LNCAP (cell line): ENCODE results near the gene FANK1.

Experiments
- TF ChIP-seq, protein P1 (sequence below): fragments of 450-650 bp; IDR thresholded peaks from 2 replicates; pipeline ENCODE4 v1.5.1; 2017; ENCODE audit warnings: mild to moderate bottlenecking

The FANK1 gene

DNA sequence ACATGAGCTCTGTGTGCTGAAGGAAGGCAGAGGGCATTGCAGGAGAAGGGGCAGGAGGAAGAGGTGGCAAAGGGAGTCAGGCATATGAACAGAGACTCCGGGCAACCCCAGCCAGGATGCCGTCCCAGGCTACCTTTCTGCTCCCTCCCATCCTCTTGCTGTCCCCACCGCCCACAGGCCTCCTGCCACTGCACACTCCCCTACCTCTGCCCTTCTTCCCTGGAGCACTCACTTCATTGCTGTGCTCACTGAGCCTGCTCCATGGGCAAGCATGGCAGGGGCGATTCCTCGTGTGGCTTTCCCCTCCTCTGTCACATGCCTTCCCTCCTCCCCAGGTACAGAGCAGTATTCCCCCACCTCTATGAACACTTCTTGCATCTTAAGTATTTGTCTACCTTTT is 93.4 kb downstream of the FANK1 start:
- TF ChIP-seq, protein P1, sequence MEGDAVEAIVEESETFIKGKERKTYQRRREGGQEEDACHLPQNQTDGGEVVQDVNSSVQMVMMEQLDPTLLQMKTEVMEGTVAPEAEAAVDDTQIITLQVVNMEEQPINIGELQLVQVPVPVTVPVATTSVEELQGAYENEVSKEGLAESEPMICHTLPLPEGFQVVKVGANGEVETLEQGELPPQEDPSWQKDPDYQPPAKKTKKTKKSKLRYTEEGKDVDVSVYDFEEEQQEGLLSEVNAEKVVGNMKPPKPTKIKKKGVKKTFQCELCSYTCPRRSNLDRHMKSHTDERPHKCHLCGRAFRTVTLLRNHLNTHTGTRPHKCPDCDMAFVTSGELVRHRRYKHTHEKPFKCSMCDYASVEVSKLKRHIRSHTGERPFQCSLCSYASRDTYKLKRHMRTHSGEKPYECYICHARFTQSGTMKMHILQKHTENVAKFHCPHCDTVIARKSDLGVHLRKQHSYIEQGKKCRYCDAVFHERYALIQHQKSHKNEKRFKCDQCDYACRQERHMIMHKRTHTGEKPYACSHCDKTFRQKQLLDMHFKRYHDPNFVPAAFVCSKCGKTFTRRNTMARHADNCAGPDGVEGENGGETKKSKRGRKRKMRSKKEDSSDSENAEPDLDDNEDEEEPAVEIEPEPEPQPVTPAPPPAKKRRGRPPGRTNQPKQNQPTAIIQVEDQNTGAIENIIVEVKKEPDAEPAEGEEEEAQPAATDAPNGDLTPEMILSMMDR = no peak

DNA sequence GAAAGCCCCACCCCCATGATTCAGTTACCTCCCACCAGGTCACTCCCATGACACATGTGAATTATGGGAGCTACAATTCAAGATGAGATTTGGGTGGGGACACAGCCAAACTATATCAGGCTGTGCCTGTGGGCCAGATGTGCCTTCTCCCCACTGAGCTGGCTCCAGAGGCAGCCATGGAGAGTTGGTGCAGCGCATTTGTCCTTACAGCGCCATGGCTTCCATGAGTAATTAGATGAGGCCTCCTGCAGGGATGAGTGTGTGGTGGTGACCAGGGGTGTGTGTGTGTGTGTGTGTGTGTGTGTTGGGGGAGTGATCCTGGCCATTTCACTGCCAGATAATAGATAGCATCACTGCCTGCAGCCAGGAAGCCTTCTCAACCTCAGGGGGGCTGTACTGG is 94.6 kb downstream of the FANK1 start:
- TF ChIP-seq, protein P1 = no peak

DNA sequence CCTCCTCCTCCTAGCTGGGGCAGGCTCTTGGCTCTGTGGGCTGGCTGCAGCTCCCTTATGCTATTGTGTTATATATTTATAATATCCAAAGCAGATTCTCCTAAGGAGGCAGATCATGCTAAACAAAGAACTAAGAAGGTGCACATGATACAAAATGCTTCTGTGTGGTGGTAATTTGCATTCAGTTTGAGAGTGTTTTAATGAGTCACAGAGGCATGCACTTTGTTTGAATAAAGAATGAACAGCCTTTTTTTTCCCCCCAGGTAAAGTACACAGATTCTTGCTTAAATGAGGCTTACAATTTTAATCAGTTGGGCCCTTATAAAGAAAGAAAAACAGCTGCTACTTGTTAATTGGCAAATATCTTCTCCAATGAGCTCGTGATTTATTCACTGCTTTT is 95.0 kb downstream of the FANK1 start:
- TF ChIP-seq, protein P1 = no peak

DNA sequence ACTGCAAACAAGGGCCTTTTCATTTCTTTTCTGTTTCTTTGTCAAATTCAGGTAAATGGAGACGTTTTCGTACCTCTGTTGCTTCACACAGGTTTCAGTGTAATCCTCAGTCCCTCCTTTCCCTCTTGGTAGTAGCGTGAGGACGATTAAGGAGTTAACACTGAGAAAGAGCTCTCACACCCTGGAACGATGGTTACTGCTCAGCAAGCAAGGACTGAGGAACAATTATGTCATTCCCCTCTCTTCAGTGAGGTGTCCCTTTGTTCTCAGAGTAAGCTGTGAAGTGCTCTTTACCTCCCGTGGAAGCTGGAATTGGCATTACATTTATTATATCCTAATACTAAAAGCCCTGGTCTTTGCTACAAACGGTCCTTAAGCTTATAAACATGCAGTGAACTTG is 95.9 kb downstream of the FANK1 start:
- TF ChIP-seq, protein P1 = no peak

DNA sequence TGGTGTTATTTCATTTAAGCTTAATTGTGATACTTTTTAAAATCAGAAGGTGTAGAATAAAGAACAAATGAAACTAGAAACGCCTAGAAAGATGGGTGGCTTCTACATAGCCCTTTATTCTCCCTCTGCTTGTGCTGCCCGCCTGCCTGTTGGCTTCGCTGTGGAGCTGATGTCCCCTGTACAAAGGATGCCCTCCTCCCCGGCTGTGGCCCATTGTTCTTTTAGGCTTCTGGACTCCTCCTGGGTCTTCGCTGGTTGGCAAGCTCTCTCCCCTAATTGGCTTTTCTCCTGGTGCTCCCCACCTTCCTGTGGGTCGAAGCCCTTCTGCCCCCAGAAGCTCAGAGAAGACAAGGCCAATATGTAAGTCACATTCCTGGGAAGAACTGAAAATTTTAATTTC is 98.2 kb downstream of the FANK1 start:
- TF ChIP-seq, protein P1 = no peak

DNA sequence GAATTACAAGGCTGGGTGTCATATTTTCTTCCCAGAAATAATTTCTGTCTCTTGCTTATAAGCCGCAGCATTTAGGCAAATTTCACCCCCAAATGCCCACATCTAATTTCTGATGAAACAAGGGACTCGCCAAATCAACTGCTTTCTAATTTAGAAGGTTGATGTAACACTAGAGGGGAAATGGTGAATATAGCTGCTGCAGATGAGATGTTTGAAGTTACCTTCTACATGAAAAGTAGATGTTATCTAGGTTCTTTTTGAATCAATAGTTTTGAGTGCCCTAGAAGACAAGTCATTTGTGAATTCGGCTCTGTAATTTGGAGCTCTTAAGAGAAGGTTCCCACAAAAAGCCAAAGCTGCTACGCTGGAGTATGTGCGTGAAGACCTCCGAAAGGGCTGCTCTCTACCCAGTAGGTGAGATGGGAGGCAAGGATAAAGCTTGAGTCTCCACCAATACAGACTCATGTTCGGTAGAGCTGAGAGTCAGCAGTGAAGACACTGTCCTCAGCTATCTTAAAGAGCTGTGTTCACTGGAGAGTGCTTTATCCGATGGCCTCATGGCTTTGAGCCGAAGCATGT is 99.5 kb downstream of the FANK1 start:
- TF ChIP-seq, protein P1 = no peak

DNA sequence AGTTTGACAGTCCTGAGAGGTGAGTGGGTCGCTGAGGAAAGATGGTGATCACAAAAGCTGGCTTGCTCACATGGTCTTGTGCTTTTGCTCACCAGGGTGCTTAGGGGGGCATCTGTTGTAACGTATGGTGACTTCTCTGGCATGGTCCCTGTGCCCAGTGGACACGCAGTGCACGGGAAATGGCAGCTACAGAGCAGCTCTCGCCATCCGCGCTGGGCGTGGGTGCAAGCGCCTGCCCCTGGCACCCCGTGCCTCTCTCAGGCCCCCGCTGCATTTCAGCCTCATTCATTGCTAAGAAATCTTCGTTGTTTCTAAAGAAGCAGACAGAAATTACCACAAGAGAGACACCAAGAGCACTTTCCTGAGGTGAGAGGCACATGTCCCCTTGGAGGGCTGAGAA is 101.2 kb downstream of the FANK1 start:
- TF ChIP-seq, protein P1 = no peak

DNA sequence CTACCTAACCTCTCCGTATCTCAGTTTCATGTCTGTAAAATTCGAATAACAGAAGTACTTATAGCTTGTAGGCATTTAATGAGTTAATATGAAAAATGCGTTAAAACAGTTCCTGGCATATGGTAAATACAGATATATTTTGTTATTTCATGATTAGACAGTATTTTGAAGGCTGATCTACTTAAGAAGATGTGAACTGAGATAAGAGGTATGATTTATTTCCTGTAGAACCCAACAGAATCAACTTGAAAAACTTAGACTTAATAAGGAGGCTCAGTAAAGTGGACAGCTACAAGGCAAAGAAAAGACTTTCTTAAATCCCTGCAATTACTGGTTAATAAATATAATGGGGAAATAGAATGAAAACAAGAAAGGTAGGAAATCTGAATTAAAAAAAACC is 103.3 kb downstream of the FANK1 start:
- TF ChIP-seq, protein P1 = no peak
